Sigmoid colon (tissue), 4 donors: ENCODE results near the gene HDAC4.

ENCODE experiments used
- POLR2A ChIP-seq, 2 donors: fragments of 450-650 bp; IDR thresholded peaks; one replicate each; pipeline ENCODE4 v1.6.1; 2016; ENCODE audit warnings: antibody characterized with exemption in 2 of 2, mild to moderate bottlenecking in 2 of 2, moderate library complexity in 2 of 2
- POLR2AphosphoS5 ChIP-seq, 4 donors: sonication (generic); formaldehyde crosslinking; IDR thresholded peaks; one replicate each; pipeline ENCODE4 v1.6.1; 2017; ENCODE audit warnings: antibody characterized with exemption in 4 of 4

GRCh38 chr2:239387811-239388210 is 13.0 kb downstream of the HDAC4 start:
- TF ChIP-seq POLR2AphosphoS5 (IDR thresholded peaks at IDR 0.05) (no peak), POLR2A (IDR thresholded peaks at IDR 0.05) (no peak)
